Mesodermal cell (in vitro differentiated cells): ENCODE results near the gene SCGB1D1.
"Not testable (repeated sequence)": the region's sequence is repeated elsewhere in the genome, so short reads cannot be mapped to it uniquely, and the experiment has no call there.

ENCODE experiments used
- H3K27ac ChIP-seq: 2 replicates; pipeline ENCODE4 v1.7.0; 2013; ENCODE audit warnings: mild to moderate bottlenecking, low read depth, low read length, moderate library complexity; ENCODE audit not compliant: severe bottlenecking
- H3K36me3 ChIP-seq: 2 replicates; pipeline ENCODE4 v1.7.1; 2013; ENCODE audit warnings: mild to moderate bottlenecking, low read length, moderate library complexity; ENCODE audit not compliant: control insufficient read depth, insufficient read depth
- H3K4me1 ChIP-seq: one replicate; pipeline ENCODE4 v1.7.1; 2013; ENCODE audit warnings: mild to moderate bottlenecking, low read length; ENCODE audit not compliant: insufficient read depth, control insufficient read depth, poor library complexity, severe bottlenecking
- H3K4me3 ChIP-seq: 2 replicates; pipeline ENCODE4 v1.7.0; 2013; ENCODE audit warnings: low read length, control low read depth, mild to moderate bottlenecking; ENCODE audit not compliant: insufficient read depth, poor library complexity, severe bottlenecking; ENCODE audit errors: extremely low read depth
- H3K9me3 ChIP-seq: 2 replicates; pipeline ENCODE4 v1.7.1; 2013; ENCODE audit warnings: mild to moderate bottlenecking, low read length, moderate library complexity; ENCODE audit not compliant: control insufficient read depth
- WGBS, 2 experiments: methylation state at CpG; one replicate each; pipeline ENCODE4 v1.1.5; 2013; ENCODE audit warnings: missing lambda C conversion rate in 2 of 2; ENCODE audit not compliant: insufficient coverage in 2 of 2; 5-methylcytosine and 5-hydroxymethylcytosine counted together

The SCGB1D1 gene

DNA sequence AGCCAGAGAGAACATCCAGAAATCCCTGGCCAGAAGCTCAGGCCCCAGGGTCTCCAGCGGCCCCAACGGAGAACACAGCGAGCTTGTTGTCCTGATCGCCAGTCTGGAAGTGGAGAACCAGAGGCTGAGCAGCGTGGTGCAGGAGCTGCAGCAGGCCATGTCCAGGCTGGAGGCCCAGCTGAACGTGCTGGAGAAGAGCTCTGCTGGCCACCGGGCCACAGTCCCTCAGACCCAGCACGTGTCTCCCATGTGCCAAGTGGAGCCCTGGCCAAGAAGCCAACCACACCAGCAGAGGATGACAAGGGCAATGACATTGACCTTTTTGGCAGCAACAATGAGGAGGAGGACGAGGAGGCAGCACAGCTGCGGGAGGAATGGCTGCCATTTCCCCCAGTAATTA, 20.6 kb upstream of the SCGB1D1 start:
- H3K9me3 ChIP-seq, result no peaks in the 10 kb centered on the region
- no peak overlapping the region for H3K27ac ChIP-seq
- no peak overlapping the region for H3K4me3 ChIP-seq
- no peaks in the 10 kb centered on the region for H3K36me3 ChIP-seq
- WGBS, 2 experiments, result 86 to 90% methylated on average over 8 to 10 of the region's 10 CpGs
- no peaks in the 10 kb centered on the region for H3K4me1 ChIP-seq

DNA sequence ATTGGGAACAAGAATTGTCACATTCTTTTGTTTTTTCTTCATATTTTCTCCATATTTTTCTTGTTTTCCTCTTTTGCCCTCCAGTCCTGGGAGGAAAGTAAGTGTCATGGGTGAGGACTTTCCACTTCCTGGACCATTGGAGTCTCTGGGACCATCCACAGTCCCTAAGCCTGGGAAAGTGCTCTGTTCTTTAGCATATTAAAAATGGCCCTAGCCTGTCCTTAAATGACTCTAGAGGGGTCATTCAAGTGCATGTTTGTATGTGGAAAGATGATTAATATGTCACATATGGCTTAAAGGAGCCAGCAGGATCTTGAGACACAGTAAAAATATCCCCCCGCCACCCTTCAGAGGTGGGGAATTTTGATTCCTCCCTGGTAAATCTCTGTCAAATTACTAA, 20.1 kb upstream of the SCGB1D1 start:
- no peaks in the 10 kb centered on the region for H3K9me3 ChIP-seq
- no peaks in the 10 kb centered on the region for H3K4me1 ChIP-seq
- H3K36me3 ChIP-seq, result no peaks in the 10 kb centered on the region
- WGBS, 2 experiments, result no CpG with 5 or more reads among the region's 1 CpG
- H3K27ac ChIP-seq, result no peak overlapping the region
- H3K4me3 ChIP-seq, result no peak overlapping the region

DNA sequence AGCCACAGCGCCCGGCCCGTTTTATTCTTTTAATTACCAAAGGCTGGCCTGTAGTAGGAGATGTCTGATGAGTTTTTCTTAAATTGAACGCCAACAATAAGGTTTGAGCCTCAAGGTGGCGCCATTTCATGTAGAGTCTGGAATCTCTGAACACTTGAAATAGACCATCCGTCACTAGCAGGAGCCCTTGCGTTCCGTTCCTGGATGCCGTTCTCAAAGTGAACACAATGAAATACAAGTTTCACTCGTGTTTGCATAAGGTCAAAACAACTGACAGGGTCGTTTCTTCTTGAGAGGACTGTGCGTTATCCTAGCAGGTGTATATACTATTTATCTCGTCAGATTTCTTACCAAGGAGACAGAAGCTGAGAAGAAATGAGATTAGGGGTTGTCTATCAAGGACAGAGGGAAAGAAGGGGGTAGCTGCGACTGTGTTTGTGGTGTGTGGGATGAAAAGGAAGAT, 18.7 kb upstream of the SCGB1D1 start:
- Histone ChIP-seq H3K36me3 (no peaks in the 10 kb centered on the region), H3K9me3 (no peaks in the 10 kb centered on the region), H3K4me3 (no peak overlapping the region), H3K27ac (no peak overlapping the region), H3K4me1 (no peaks in the 10 kb centered on the region)
- 14 to 19% methylated on average over 8 to 13 of the region's 14 CpGs for WGBS, 2 experiments

DNA sequence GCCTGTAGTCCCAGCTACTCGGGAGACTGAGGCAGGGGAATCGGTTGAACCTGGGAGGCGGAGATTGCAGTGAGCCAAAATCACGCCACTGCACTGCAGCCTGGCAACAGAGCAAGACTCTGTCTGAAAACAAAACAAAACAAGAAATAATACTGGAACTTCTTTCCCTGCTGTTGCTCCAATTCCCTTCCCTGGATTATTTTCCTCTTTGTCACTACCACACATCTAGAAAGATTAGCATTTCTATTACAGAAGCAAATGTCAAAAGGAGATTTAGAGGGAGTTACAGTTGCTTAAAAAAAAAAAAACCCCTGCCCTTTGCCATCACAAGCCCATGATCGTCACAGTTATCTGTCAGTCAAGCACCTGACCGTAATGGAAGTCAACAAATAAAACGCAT, 17.7 kb upstream of the SCGB1D1 start:
- no peak overlapping the region for H3K27ac ChIP-seq
- 77 to 89% methylated on average over 4 to 7 of the region's 7 CpGs for WGBS, 2 experiments

DNA sequence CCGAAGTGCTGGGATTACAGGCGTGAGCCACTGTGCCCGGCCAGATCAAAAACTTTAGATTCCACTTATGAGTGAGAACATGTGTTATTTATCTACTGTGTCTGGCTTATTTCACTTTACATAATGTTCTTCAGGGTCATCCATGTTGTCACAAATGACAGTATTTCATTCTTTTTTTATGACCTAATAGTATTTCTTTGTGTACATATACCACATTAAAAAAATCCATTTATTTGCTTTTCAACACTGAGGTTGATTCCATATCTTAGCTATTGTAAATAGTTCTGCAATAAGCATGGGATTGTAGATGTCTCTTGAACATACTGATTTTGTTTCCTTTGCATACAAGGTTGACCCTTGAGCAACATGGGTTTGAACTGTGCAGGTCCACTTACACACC, 13.2 kb upstream of the SCGB1D1 start:
- Histone ChIP-seq H3K4me1 (no peaks in the 10 kb centered on the region), H3K4me3 (no peak overlapping the region), H3K36me3 (no peaks in the 10 kb centered on the region), H3K27ac (no peak overlapping the region), H3K9me3 (no peaks in the 10 kb centered on the region)
- WGBS, 2 experiments, result 100% methylated on average over 1 of the region's 3 CpGs

More for the DNA sequence above, 17.7 kb upstream of the SCGB1D1 start:
- Histone ChIP-seq H3K4me1 (no peaks in the 10 kb centered on the region), H3K9me3 (no peaks in the 10 kb centered on the region), H3K36me3 (no peaks in the 10 kb centered on the region), H3K4me3 (no peak overlapping the region)

DNA sequence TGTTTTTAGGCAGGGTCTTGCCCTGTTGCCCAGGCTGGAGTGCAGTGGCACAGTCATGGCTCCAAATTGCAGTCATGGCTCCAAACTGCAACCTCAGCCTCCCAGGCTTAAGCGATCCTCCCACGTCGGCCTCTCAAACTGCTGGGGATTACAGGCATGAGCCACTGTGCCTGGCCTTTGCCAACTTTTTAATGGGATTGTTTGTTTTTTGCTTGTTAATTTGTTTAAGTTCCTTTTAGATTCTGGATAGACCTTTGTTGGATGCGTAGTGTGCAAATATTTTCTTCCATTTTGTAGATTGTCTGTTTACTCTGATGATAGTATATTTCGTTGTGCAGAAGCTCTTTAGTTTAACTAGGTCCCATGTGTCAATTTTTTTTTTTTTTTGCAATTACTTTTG, 10.0 kb upstream of the SCGB1D1 start:
- 83 to 100% methylated on average over 1 to 4 of the region's 5 CpGs for WGBS, 2 experiments
- Histone ChIP-seq H3K27ac (no peak overlapping the region), H3K9me3 (no peaks in the 10 kb centered on the region), H3K4me1 (no peaks in the 10 kb centered on the region), H3K4me3 (no peak overlapping the region), H3K36me3 (no peaks in the 10 kb centered on the region)

DNA sequence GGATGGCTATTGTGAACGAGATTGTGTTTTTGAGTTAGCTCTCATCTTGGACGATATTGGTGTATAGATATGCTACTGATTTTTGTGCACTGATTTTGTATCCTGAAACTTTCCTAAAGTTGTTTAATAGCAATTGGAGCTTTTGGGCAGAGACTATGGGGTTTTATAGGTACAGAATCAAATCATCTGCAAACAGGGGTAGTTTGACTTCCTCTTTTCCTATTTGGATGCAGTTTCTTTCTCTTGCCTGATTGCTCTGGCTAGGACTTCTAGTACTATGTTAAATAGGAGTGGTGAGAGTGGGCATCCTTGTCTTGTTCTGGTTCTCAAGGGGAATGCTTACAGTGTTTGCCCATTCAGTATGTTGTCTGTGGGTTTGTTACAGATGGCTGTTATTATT, 8.9 kb upstream of the SCGB1D1 start:
- Histone ChIP-seq H3K27ac (no peak overlapping the region), H3K4me1 (no peaks in the 10 kb centered on the region), H3K36me3 (no peaks in the 10 kb centered on the region), H3K4me3 (no peak overlapping the region), H3K9me3 (no peaks in the 10 kb centered on the region)
- whole genome bisulfite sequencing, 2 experiments, result 94% methylated on average over 2 of the region's 2 CpGs; no CpG with 5 or more reads in 1 of the 2 experiments

DNA sequence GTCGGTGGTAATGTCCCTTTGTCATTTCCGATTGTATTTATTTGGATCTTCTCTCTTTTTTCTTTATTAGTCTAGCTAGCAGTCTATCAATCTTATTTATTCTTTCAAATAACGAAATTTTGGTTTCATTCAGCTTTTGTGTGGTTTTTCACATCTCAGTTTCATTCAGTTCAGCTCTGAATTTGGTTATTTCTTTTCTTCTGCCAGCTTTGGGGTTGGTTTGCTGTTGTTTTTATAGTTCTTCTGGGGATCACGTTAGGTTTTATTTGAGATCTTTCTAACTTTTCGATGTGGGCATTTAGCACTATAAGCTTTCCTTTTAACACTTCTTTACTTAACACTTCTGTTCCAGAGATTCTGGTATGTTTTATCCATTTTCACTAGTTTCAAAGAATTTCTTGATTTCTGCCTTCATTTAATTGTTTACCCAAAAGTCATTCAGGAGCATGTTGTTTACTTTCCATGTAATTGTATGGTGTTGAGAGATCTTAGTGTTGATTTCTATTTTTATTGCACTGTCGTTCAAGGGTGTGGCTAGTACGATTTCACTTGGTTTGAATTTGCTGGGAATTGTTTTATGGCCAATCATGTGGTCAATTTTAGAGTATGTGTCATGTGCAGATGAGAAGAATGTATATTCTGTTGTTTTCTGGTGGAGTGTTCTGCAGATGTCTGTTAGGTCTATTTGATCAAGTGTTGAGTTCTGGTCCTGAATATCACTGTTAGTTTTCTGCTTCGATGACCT, 7.7 kb upstream of the SCGB1D1 start:
- no peaks in the 10 kb centered on the region for H3K36me3 ChIP-seq
- 93 to 100% methylated on average over 2 to 3 of the region's 8 CpGs for WGBS, 2 experiments
- H3K4me3 ChIP-seq, result no peak overlapping the region
- H3K27ac ChIP-seq, result no peak overlapping the region
- H3K4me1 ChIP-seq, result no peaks in the 10 kb centered on the region
- no peaks in the 10 kb centered on the region for H3K9me3 ChIP-seq

DNA sequence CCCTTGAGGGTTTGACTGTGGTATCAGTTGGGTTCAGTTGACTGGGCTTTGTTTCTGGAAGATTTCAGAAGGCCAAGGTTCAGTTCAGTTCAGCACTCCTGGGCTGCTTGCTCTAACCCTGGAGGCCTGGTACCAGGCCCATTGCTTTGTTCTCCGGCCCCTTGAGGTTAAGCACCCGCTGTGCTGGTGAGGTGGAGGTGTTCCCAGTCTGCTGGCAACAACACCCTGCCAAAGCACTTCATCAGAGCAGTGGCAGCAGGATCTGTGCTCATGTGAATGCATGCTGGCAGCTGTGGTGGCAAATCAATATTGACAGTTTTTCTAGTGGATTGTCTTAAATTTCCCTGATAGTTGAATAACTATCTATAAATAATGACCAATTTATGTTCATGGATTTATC, 3.8 kb upstream of the SCGB1D1 start:
- Histone ChIP-seq H3K36me3 (no peaks in the 10 kb centered on the region), H3K27ac (no peak overlapping the region), H3K9me3 (no peaks in the 10 kb centered on the region), H3K4me3 (no peak overlapping the region), H3K4me1 (no peaks in the 10 kb centered on the region)
- 76 to 85% methylated on average over 2 of the region's 2 CpGs for WGBS, 2 experiments

DNA sequence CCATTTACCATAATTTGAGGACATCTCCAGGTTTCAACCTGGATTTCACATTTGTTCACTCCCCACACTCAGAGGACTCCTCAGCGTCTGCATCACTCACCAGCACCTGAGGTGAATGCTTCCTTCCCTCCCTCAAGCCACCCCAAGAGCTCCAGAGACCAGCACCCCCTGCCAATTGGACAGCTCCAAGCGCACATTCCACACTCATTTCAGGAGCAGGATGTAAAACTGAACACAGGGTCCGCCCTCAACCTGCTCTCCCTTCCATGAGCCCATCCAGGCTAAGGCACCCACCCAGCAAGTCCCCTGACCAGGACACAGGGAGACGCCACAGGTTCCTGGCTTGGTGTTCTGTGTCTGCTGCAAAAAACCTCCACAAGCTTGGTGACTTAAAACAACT, 3.9 kb downstream of the SCGB1D1 start:
- Histone ChIP-seq H3K4me1 (no peaks in the 10 kb centered on the region), H3K4me3 (no peak overlapping the region), H3K36me3 (no peaks in the 10 kb centered on the region), H3K9me3 (no peaks in the 10 kb centered on the region), H3K27ac (no peak overlapping the region)
- 81 to 85% methylated on average over 3 to 4 of the region's 4 CpGs for whole genome bisulfite sequencing, 2 experiments

DNA sequence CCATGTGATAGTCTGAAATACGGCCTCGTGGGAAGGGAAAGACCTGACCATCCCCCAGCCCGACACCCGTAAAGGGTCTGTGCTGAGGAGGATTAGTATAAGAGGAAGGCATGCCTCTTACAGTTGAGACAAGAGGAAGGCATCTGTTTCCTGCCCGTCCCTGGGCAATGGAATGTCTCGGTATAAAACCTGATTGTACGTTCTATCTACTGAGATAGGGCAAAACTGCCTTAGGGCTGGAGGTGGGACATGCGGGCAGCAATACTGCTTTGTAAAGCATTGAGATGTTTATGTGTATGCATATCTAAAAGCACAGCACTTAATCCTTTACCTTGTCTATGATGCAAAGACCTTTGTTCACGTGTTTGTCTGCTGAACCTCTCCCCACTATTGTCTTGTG, 5.0 kb downstream of the SCGB1D1 start:
- not testable (repeated sequence) for H3K27ac ChIP-seq, H3K36me3 ChIP-seq, H3K4me1 ChIP-seq, H3K9me3 ChIP-seq, H3K4me3 ChIP-seq
- 20% methylated on average over 3 of the region's 9 CpGs; no CpG with 5 or more reads in 1 of the 2 experiments for WGBS, 2 experiments
